ENCODE results near the gene C15orf40. TPM values are rescaled to one million over a fixed set of nuclear protein-coding genes. Genes with fewer than 3 reads are reported as not detected.
A peak's percentile ranks its signal among the peaks of the same experiment; 100 is the strongest.

Gene C15orf40
- total RNA-seq, 1 experiment from 2014 or later: 20.6 TPM

DNA sequence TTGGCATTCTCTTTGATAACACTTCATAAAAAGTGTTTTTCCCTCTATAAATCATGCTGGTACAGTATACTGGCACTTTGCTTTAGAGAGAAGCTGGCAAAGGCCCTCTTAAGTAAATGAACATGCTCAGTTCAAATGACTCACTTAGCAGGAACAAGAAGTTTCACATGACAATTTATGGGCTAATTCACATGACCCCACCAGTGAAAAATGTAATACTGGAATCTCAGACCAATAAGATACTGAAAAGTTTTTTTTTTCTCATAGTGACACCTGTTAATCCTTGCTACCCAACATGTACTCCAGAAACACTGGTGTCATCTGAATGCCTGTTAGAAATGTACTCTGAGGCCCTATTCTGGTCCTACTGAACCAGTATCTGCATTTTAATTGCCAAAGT is 41.7 kb upstream of the C15orf40 start:
- CTCF ChIA-PET: no interaction called here
- peaks cover 36% of the 10 kb centered on the region for H3K36me3 ChIP-seq (ENCODE audit: insufficient read depth, low read length, poor library complexity, severe bottlenecking)
- peak; percentile 36 for DNase-seq (ENCODE audit: low spot score)
- no peak overlapping the region for H3K27ac ChIP-seq (ENCODE audit: low read depth, low read length, poor library complexity, severe bottlenecking)
- no peak overlapping the region for H3K4me3 ChIP-seq (ENCODE audit: low read depth, low read length, poor library complexity, severe bottlenecking)
- BruUV-seq (replicated peaks): no TSS peak
- TF ChIP-seq EZH2 (IDR thresholded peaks at IDR 0.05; ENCODE audit: borderline replicate concordance, low read depth, low read length, poor library complexity, severe bottlenecking): no peak
- TF ChIP-seq, protein P1, sequence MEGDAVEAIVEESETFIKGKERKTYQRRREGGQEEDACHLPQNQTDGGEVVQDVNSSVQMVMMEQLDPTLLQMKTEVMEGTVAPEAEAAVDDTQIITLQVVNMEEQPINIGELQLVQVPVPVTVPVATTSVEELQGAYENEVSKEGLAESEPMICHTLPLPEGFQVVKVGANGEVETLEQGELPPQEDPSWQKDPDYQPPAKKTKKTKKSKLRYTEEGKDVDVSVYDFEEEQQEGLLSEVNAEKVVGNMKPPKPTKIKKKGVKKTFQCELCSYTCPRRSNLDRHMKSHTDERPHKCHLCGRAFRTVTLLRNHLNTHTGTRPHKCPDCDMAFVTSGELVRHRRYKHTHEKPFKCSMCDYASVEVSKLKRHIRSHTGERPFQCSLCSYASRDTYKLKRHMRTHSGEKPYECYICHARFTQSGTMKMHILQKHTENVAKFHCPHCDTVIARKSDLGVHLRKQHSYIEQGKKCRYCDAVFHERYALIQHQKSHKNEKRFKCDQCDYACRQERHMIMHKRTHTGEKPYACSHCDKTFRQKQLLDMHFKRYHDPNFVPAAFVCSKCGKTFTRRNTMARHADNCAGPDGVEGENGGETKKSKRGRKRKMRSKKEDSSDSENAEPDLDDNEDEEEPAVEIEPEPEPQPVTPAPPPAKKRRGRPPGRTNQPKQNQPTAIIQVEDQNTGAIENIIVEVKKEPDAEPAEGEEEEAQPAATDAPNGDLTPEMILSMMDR (conservative IDR thresholded peaks at IDR 0.05; ENCODE audit: low read depth, low read length): no peak
- H3K4me1 ChIP-seq (ENCODE audit: insufficient read depth, low read length, poor library complexity, severe bottlenecking): peaks cover 20% of the 10 kb centered on the region
- intact Hi-C loops (cut with micrococcal nuclease; ENCODE audit: unreplicated experiment): no loop called here
- H3K9me3 ChIP-seq (ENCODE audit: low read depth, low read length, poor library complexity, severe bottlenecking): no peaks in the 10 kb centered on the region
- POLR2A ChIA-PET (ENCODE audit: low non-redundant PET): no interaction called here
- no peaks in the 10 kb centered on the region for H3K27me3 ChIP-seq (replicated peaks; ENCODE audit: insufficient read depth, low read depth, low read length, poor library complexity)

DNA sequence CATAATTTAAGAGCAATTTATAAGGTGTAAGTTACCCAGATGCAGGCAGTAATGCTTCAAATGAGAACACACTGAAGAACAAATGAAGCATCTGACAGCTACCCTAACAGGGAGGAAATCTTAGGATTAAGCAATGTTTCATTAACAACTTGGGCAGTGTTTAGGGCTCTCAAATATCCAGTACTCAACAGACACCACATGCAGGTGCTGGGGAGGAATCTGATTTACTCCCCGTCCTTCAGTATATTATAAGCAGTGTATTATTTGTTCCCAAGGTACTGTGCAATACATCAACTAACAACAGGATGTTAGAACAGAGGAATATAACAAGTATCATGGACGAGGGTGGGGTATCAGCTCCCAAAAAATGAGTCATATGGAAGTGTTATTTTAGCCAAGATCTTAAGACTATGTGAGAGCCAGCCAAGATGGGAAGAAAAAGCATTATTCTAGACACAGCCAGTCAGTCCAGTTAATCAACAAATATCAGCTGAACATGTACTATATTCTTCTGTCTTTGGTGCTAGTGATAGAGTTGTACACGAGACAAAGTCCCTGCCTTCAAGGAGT is 35.2 kb upstream of the C15orf40 start:
- H3K27me3 ChIP-seq (replicated peaks; ENCODE audit: insufficient read depth, low read depth, low read length, poor library complexity): no peaks in the 10 kb centered on the region
- ChIA-PET CTCF (no interaction called here), POLR2A (ENCODE audit: low non-redundant PET) (interaction anchor here (0.7 kb wide), 1 partner anchor 11 kb away, joined by 7 read pairs; no protein-coding TSS in a partner anchor)
- no peak for TF ChIP-seq EZH2 (IDR thresholded peaks at IDR 0.05; ENCODE audit: borderline replicate concordance, low read depth, low read length, poor library complexity, severe bottlenecking)
- TF ChIP-seq, protein P1 (conservative IDR thresholded peaks at IDR 0.05; ENCODE audit: low read depth, low read length): no peak
- DNase-seq (ENCODE audit: low spot score): no peak
- no peak overlapping the region for H3K4me3 ChIP-seq (ENCODE audit: low read depth, low read length, poor library complexity, severe bottlenecking)
- intact Hi-C loops (cut with micrococcal nuclease; ENCODE audit: unreplicated experiment): no loop called here
- no TSS peak for BruUV-seq (replicated peaks)
- H3K27ac ChIP-seq (ENCODE audit: low read depth, low read length, poor library complexity, severe bottlenecking): no peak overlapping the region
- peaks cover 28% of the 10 kb centered on the region for H3K36me3 ChIP-seq (ENCODE audit: insufficient read depth, low read length, poor library complexity, severe bottlenecking)
- no peaks in the 10 kb centered on the region for H3K9me3 ChIP-seq (ENCODE audit: low read depth, low read length, poor library complexity, severe bottlenecking)
- peaks cover 12% of the 10 kb centered on the region for H3K4me1 ChIP-seq (ENCODE audit: insufficient read depth, low read length, poor library complexity, severe bottlenecking)

DNA sequence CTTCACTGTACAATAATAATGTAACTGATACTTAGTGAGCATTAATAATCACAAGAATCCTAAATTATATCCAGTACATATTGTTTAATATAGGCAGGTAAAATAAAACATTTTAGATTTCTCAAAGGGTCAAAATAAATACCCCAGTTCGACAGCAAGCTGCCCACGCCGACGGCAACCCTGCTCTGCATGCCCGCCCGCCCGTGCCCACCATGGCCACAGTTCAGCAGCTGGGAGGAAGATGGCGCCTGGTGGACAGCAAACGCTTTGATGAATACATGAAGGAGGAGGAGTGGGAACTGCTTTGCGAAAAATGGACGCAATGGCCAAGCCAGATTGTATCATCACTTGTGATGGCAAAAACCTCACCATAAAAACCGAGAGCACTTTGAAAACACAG is 32.7 kb upstream of the C15orf40 start:
- intact Hi-C loops (cut with micrococcal nuclease; ENCODE audit: unreplicated experiment): no loop called here
- Histone ChIP-seq H3K4me1 (ENCODE audit: insufficient read depth, low read length, poor library complexity, severe bottlenecking) (peaks cover 12% of the 10 kb centered on the region), H3K27me3 (replicated peaks; ENCODE audit: insufficient read depth, low read depth, low read length, poor library complexity) (no peaks in the 10 kb centered on the region), H3K27ac (ENCODE audit: low read depth, low read length, poor library complexity, severe bottlenecking) (no peak overlapping the region), H3K36me3 (ENCODE audit: insufficient read depth, low read length, poor library complexity, severe bottlenecking) (peaks cover 27% of the 10 kb centered on the region), H3K9me3 (ENCODE audit: low read depth, low read length, poor library complexity, severe bottlenecking) (no peaks in the 10 kb centered on the region), H3K4me3 (ENCODE audit: low read depth, low read length, poor library complexity, severe bottlenecking) (no peak overlapping the region)
- CTCF ChIA-PET: no interaction called here
- no TSS peak for BruUV-seq (replicated peaks)
- no peak for DNase-seq (ENCODE audit: low spot score)
- POLR2A ChIA-PET (ENCODE audit: low non-redundant PET): no interaction called here
- no peak for TF ChIP-seq EZH2 (IDR thresholded peaks at IDR 0.05; ENCODE audit: borderline replicate concordance, low read depth, low read length, poor library complexity, severe bottlenecking)
- TF ChIP-seq, protein P1 (conservative IDR thresholded peaks at IDR 0.05; ENCODE audit: low read depth, low read length): no peak

All from A673 (cell line).